ENCODE measurements around the gene DENND1B.

DNA sequence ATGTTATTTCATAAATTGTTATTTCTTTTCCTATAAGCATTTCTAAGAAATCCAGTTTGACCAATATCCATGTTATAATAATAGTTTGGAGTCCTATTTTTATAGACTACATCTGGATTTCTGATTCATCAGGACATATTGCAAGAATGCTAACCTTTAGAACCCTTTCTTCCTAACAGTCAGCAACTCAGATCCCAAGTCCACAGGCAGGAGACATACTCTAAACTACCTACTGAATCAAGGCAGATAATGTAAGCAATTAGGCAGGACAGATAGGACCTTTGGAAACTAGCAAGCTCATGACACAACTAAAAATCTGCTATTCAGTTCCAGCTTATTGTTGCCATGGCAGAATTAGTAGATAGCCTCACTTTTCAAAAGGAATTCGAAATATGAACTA lies 104.1 kb downstream of the DENND1B start:
- TF ChIP-seq, protein P1, sequence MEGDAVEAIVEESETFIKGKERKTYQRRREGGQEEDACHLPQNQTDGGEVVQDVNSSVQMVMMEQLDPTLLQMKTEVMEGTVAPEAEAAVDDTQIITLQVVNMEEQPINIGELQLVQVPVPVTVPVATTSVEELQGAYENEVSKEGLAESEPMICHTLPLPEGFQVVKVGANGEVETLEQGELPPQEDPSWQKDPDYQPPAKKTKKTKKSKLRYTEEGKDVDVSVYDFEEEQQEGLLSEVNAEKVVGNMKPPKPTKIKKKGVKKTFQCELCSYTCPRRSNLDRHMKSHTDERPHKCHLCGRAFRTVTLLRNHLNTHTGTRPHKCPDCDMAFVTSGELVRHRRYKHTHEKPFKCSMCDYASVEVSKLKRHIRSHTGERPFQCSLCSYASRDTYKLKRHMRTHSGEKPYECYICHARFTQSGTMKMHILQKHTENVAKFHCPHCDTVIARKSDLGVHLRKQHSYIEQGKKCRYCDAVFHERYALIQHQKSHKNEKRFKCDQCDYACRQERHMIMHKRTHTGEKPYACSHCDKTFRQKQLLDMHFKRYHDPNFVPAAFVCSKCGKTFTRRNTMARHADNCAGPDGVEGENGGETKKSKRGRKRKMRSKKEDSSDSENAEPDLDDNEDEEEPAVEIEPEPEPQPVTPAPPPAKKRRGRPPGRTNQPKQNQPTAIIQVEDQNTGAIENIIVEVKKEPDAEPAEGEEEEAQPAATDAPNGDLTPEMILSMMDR (IDR thresholded peaks at IDR 0.05), result no peak
- TF ChIP-seq EZH2 (IDR thresholded peaks at IDR 0.05; ENCODE audit: borderline replicate concordance, insufficient read depth, low read depth, low read length, poor library complexity, severe bottlenecking), result no peak
